ENCODE data around the gene RGS17.

GRCh38 chr6:153126218-153126617 is 4.9 kb downstream of the RGS17 start:
- TF ChIP-seq, protein P1, sequence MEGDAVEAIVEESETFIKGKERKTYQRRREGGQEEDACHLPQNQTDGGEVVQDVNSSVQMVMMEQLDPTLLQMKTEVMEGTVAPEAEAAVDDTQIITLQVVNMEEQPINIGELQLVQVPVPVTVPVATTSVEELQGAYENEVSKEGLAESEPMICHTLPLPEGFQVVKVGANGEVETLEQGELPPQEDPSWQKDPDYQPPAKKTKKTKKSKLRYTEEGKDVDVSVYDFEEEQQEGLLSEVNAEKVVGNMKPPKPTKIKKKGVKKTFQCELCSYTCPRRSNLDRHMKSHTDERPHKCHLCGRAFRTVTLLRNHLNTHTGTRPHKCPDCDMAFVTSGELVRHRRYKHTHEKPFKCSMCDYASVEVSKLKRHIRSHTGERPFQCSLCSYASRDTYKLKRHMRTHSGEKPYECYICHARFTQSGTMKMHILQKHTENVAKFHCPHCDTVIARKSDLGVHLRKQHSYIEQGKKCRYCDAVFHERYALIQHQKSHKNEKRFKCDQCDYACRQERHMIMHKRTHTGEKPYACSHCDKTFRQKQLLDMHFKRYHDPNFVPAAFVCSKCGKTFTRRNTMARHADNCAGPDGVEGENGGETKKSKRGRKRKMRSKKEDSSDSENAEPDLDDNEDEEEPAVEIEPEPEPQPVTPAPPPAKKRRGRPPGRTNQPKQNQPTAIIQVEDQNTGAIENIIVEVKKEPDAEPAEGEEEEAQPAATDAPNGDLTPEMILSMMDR (IDR thresholded peaks at IDR 0.05; ENCODE audit: insufficient read depth, low read length), result no peak
- no peak for TF ChIP-seq POLR2AphosphoS5 (IDR thresholded peaks at IDR 0.05; ENCODE audit: low read depth)
- TF ChIP-seq REST (IDR thresholded peaks at IDR 0.05; ENCODE audit: insufficient replicate concordance, low read depth), result no peak
- no peak for TF ChIP-seq GABPA (IDR thresholded peaks at IDR 0.05; ENCODE audit: low read depth)
- no peak for TF ChIP-seq SPI1 (IDR thresholded peaks at IDR 0.05; ENCODE audit: borderline replicate concordance, low read depth)

Data from HL-60 (cell line).